Measurements from ENCODE around the gene KCNIP3.

KCNIP3 gene

GRCh38 chr2:95265182-95265581 is 32.0 kb upstream of the KCNIP3 start:
- Histone ChIP-seq H3K27me3 (ENCODE audit: insufficient read depth, low read length, poor library complexity) (peaks cover 3% of the 10 kb centered on the region), H3K79me2 (ENCODE audit: insufficient read depth, low read length) (no peaks in the 10 kb centered on the region), H4K20me1 (ENCODE audit: insufficient read depth, low read length) (no peaks in the 10 kb centered on the region), H2AFZ (ENCODE audit: low read depth, low read length) (no peak overlapping the region), H3K4me3 (ENCODE audit: low read depth in 1 of 2, low read length in 2 of 2) (no peak overlapping the region), H3K4me2 (ENCODE audit: insufficient read depth, low read length) (no peak overlapping the region), H3K4me1 (ENCODE audit: insufficient read depth, low read length) (no peaks in the 10 kb centered on the region), H3K9me3 (ENCODE audit: insufficient read depth, low read length, severe bottlenecking) (no peaks in the 10 kb centered on the region), H3K9ac (ENCODE audit: low read depth, low read length) (no peak overlapping the region), H3K36me3 (ENCODE audit: insufficient read depth, low read length) (no peaks in the 10 kb centered on the region), H3K27ac (ENCODE audit: low read length) (no peak overlapping the region)
- DNase-seq (no peak), ATAC-seq (ENCODE audit: insufficient read depth, low read depth) (no peak)
- TF ChIP-seq EZH2 (IDR thresholded peaks at IDR 0.05; ENCODE audit: borderline replicate concordance, low read depth, low read length, severe bottlenecking): no peak

DNA sequence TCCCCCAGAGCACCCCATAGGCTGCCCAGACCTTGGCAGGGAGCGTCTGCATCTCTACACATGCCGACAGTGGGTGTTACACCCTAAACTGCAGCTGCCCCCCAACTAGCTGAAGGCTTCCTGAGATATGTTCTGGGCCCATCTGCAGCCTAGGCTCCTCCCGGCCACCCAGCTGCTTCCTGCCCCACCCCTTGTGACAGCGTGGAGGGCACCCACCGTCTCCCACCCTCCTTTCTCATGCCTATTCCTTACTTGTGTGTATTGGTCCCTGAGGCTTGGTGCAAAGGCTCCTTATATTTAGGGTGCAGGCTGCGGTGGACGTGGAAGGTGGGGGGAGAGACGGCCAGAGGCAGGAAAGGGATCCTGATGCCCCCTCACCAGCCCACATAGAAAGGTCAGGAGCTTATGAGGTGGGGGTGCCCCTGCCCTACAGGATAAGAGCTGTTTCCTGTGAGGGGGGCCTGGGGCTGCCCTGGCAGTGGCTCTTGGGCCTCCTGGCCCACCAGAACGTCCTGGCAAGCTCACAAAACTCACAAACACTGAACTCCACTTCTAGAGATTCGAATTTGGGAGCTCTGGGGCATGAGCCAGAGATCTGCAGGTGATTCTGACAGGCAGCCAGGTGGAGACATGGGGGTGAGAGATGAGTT is 30.2 kb upstream of the KCNIP3 start:
- Histone ChIP-seq H3K27ac (ENCODE audit: low read length) (no peak overlapping the region), H3K36me3 (ENCODE audit: insufficient read depth, low read length) (no peaks in the 10 kb centered on the region), H4K20me1 (ENCODE audit: insufficient read depth, low read length) (no peaks in the 10 kb centered on the region), H3K79me2 (ENCODE audit: insufficient read depth, low read length) (no peaks in the 10 kb centered on the region), H3K4me1 (ENCODE audit: insufficient read depth, low read length) (no peaks in the 10 kb centered on the region), H3K9ac (ENCODE audit: low read depth, low read length) (no peak overlapping the region), H3K4me3 (ENCODE audit: low read depth in 1 of 2, low read length in 2 of 2) (no peak overlapping the region), H3K27me3 (ENCODE audit: insufficient read depth, low read length, poor library complexity) (peaks cover 3% of the 10 kb centered on the region), H2AFZ (ENCODE audit: low read depth, low read length) (no peak overlapping the region), H3K4me2 (ENCODE audit: insufficient read depth, low read length) (no peak overlapping the region), H3K9me3 (ENCODE audit: insufficient read depth, low read length, severe bottlenecking) (no peaks in the 10 kb centered on the region)
- ATAC-seq (ENCODE audit: insufficient read depth, low read depth): no peak
- TF ChIP-seq, protein P1, sequence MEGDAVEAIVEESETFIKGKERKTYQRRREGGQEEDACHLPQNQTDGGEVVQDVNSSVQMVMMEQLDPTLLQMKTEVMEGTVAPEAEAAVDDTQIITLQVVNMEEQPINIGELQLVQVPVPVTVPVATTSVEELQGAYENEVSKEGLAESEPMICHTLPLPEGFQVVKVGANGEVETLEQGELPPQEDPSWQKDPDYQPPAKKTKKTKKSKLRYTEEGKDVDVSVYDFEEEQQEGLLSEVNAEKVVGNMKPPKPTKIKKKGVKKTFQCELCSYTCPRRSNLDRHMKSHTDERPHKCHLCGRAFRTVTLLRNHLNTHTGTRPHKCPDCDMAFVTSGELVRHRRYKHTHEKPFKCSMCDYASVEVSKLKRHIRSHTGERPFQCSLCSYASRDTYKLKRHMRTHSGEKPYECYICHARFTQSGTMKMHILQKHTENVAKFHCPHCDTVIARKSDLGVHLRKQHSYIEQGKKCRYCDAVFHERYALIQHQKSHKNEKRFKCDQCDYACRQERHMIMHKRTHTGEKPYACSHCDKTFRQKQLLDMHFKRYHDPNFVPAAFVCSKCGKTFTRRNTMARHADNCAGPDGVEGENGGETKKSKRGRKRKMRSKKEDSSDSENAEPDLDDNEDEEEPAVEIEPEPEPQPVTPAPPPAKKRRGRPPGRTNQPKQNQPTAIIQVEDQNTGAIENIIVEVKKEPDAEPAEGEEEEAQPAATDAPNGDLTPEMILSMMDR (IDR thresholded peaks at IDR 0.05; ENCODE audit: borderline replicate concordance, extremely low read depth, low read length, poor library complexity, severe bottlenecking): no peak
- no peak for TF ChIP-seq EZH2 (IDR thresholded peaks at IDR 0.05; ENCODE audit: borderline replicate concordance, low read depth, low read length, severe bottlenecking)
- DNase-seq: no peak

- Histone ChIP-seq H3K9me3 (ENCODE audit: insufficient read depth, low read length, severe bottlenecking) (no peaks in the 10 kb centered on the region), H2AFZ (ENCODE audit: low read depth, low read length) (no peak overlapping the region), H3K27me3 (ENCODE audit: insufficient read depth, low read length, poor library complexity) (no peaks in the 10 kb centered on the region), H3K27ac (ENCODE audit: low read length) (no peak overlapping the region), H3K79me2 (ENCODE audit: insufficient read depth, low read length) (no peaks in the 10 kb centered on the region), H3K4me3 (ENCODE audit: low read depth in 1 of 2, low read length in 2 of 2) (no peak overlapping the region), H3K4me1 (ENCODE audit: insufficient read depth, low read length) (no peaks in the 10 kb centered on the region), H3K36me3 (ENCODE audit: insufficient read depth, low read length) (no peaks in the 10 kb centered on the region), H4K20me1 (ENCODE audit: insufficient read depth, low read length) (no peaks in the 10 kb centered on the region; the same call in 1 of the 2 replicates), H3K9ac (ENCODE audit: low read depth, low read length) (no peak overlapping the region), H3K4me2 (ENCODE audit: insufficient read depth, low read length) (no peak overlapping the region)
- no peak for ATAC-seq (ENCODE audit: insufficient read depth, low read depth)
- TF ChIP-seq, protein P1 (IDR thresholded peaks at IDR 0.05; ENCODE audit: borderline replicate concordance, extremely low read depth, low read length, poor library complexity, severe bottlenecking): no peak
- TF ChIP-seq EZH2 (IDR thresholded peaks at IDR 0.05; ENCODE audit: borderline replicate concordance, low read depth, low read length, severe bottlenecking): no peak
- DNase-seq: no peak
These were observed 29.5 kb upstream of the KCNIP3 start for GRCh38 chr2:95267458-95268210.
